PC-9 (cell line): ENCODE data around the gene TMEM150A. TPM values are rescaled to one million over a fixed set of nuclear protein-coding genes. Genes with fewer than 3 reads are reported as not detected.

Source experiments
- BruUV-seq: library from RNA; stranded (reverse); fragments of 400-500 nt; replicated peaks from 2 replicates; lab custom pipeline; 2021; lab: Mats Ljungman, UMichigan
- CTCF ChIA-PET: fragments of 300-600 bp; sonication (Branson Sonifier 250); formaldehyde crosslinking; loops from one replicate; lab custom pipeline; 2022; ENCODE audit warnings: antibody characterized with exemption; lab: Charles Lee
- POLR2A ChIA-PET: fragments of 300-600 bp; sonication (Branson Sonifier 250); formaldehyde crosslinking; loops from one replicate; lab custom pipeline; 2022; ENCODE audit warnings: antibody characterized with exemption; ENCODE audit not compliant: unreplicated experiment; lab: Charles Lee
- DNase-seq, 2 experiments: peaks; one replicate each; pipeline versions ENCODE4 v3.0.0 to v3.0.0-alpha.2; 2015 to 2022; ENCODE audit warnings: mixed read lengths in 1 of 2
- H2AFZ ChIP-seq: fragments of 200-600 bp; sonication (generic); 2 replicates; pipeline ENCODE4 v1.8.1; 2017; ENCODE audit warnings: antibody characterized with exemption
- H3F3A ChIP-seq: fragments of 200-600 bp; sonication (generic); 2 replicates; pipeline ENCODE4 v1.8.1; 2017; ENCODE audit warnings: antibody characterized with exemption, mild to moderate bottlenecking, low read depth; ENCODE audit not compliant: insufficient read depth
- H3K27ac ChIP-seq: fragments of 200-600 bp; sonication (generic); 2 replicates; pipeline ENCODE4 v1.6.1; 2016; ENCODE audit warnings: mixed run types
- H3K27me3 ChIP-seq: fragments of 200-600 bp; sonication (generic); 2 replicates; pipeline ENCODE4 v1.6.1; 2016; ENCODE audit warnings: low read depth, mixed run types; ENCODE audit not compliant: insufficient read depth
- H3K36me3 ChIP-seq: fragments of 200-600 bp; sonication (generic); 2 replicates; pipeline ENCODE4 v1.6.1; 2016; ENCODE audit warnings: low read depth, mixed run types
- H3K4me1 ChIP-seq: fragments of 200-600 bp; sonication (generic); replicated peaks from 2 replicates; pipeline ENCODE4 v1.6.1; 2016; ENCODE audit warnings: mixed run types; ENCODE audit not compliant: insufficient read depth
- H3K4me2 ChIP-seq: fragments of 200-600 bp; sonication (generic); 2 replicates; pipeline ENCODE4 v1.6.1; 2017; ENCODE audit warnings: mixed run types
- H3K4me3 ChIP-seq: fragments of 200-600 bp; sonication (generic); 2 replicates; pipeline ENCODE4 v1.6.1; 2016; ENCODE audit warnings: mixed run types
- H3K79me2 ChIP-seq: fragments of 200-600 bp; sonication (generic); 2 replicates; pipeline ENCODE4 v1.6.1; 2017; ENCODE audit warnings: low read depth, mixed run types
- H3K9me2 ChIP-seq: fragments of 200-600 bp; sonication (generic); 2 replicates; pipeline ENCODE4 v1.8.1; 2017; ENCODE audit warnings: mild to moderate bottlenecking; ENCODE audit not compliant: insufficient read depth
- H3K9me3 ChIP-seq: fragments of 200-600 bp; sonication (generic); 2 replicates; pipeline ENCODE4 v1.8.1; 2016; ENCODE audit warnings: low read depth; ENCODE audit not compliant: insufficient read depth
- H4K20me1 ChIP-seq: fragments of 200-600 bp; sonication (generic); 2 replicates; pipeline ENCODE4 v1.8.1; 2017; ENCODE audit not compliant: insufficient read depth
- CTCF ChIP-seq: fragments of 200-600 bp; sonication (generic); conservative IDR thresholded peaks from 2 replicates; pipeline ENCODE4 v1.6.1; 2017; ENCODE audit warnings: mixed run types, antibody characterized with exemption, mild to moderate bottlenecking, moderate library complexity
- EZH2 ChIP-seq: fragments of 200-600 bp; sonication (generic); IDR thresholded peaks from 2 replicates; pipeline ENCODE4 v1.8.0; 2017; ENCODE audit warnings: antibody characterized with exemption, low read depth
- intact Hi-C: fragments of 100-400 bp; cut with micrococcal nuclease; formaldehyde crosslinking; loops from one replicate; pipeline ENCODE4 v1.10.0; 2022; ENCODE audit not compliant: unreplicated experiment
- total RNA-seq: library from RNA; stranded (reverse); gene quantifications from 2 replicates; pipeline ENCODE4 v1.2.3, GENCODE V29; 2021

Gene TMEM150A
- total RNA-seq, 1 experiment from 2014 or later: 5.3 TPM

- no peaks in the 10 kb centered on the region for H3K9me2 ChIP-seq
- no peaks in the 10 kb centered on the region for H3K9me3 ChIP-seq
- H3F3A ChIP-seq: peaks cover 19% of the 10 kb centered on the region
- TF ChIP-seq EZH2: no peak
- TF ChIP-seq CTCF: no peak
- no peaks in the 10 kb centered on the region for H4K20me1 ChIP-seq
- BruUV-seq: TSS peak; percentile 45
- H2AFZ ChIP-seq: peak within 1 kb of the TSS; percentile 83
- ChIA-PET CTCF (no interaction called here), POLR2A (interaction anchor here (0.5 to 1.2 kb wide), 10 partner anchors 11 to 165 kb away, joined by 3 to 23 read pairs (median 6); partner anchors contain the start of genes C2orf68 and MAT2A)
- H3K4me3 ChIP-seq: peak within 1 kb of the TSS; percentile 60
- no peaks in the 10 kb centered on the region for H3K27me3 ChIP-seq
- H3K4me1 ChIP-seq: peaks cover 22% of the 10 kb centered on the region
- peaks cover 26% of the 10 kb centered on the region for H3K79me2 ChIP-seq
- H3K27ac ChIP-seq: peak within 1 kb of the TSS; percentile 64
- peak; percentile 79 to 83 for DNase-seq
- peak within 1 kb of the TSS; percentile 94 for H3K4me2 ChIP-seq
- intact Hi-C loops: loop anchor here (2.0 kb wide), 1 partner anchor 25 kb away; the partner anchor contains the start of gene TMEM150A
- H3K36me3 ChIP-seq: no peaks in the 10 kb centered on the region
Observed at GRCh38 chr2:85577386-85578242, 24.9 kb downstream of the TMEM150A start, which contains the start of gene VAMP8. Gene VAMP8 (plus strand): TSS chr2:85577586. CDS start chr2:85577647, 61 bp downstream.

- Histone ChIP-seq H3K36me3 (no peaks in the 10 kb centered on the region), H3K4me3 (peak overlapping the region; percentile 60; the same call in 1 of the 2 replicates), H3K4me1 (peaks cover 22% of the 10 kb centered on the region), H3F3A (peaks cover 19% of the 10 kb centered on the region), H3K9me3 (no peaks in the 10 kb centered on the region), H4K20me1 (no peaks in the 10 kb centered on the region), H3K27ac (peak overlapping the region; percentile 64), H3K9me2 (no peaks in the 10 kb centered on the region), H3K79me2 (peaks cover 26% of the 10 kb centered on the region), H3K4me2 (peak overlapping the region; percentile 94), H3K27me3 (no peaks in the 10 kb centered on the region), H2AFZ (peak overlapping the region; percentile 83)
- intact Hi-C loops: loop anchor here (2.0 kb wide), 1 partner anchor 26 kb away; the partner anchor contains the start of gene TMEM150A
- BruUV-seq: no TSS peak
- POLR2A ChIA-PET: interaction anchor here (0.6 to 1.2 kb wide), 8 partner anchors 15 to 165 kb away, joined by 4 to 23 read pairs (median 8); partner anchors contain the start of genes C2orf68 and MAT2A
- CTCF ChIA-PET: interaction anchor here (0.7 kb wide), 1 partner anchor 220 kb away, joined by 13 read pairs; no protein-coding TSS in a partner anchor
- TF ChIP-seq EZH2: no peak
- TF ChIP-seq CTCF: no peak
- no peak for DNase-seq
Observed at GRCh38 chr2:85577063-85577385, 25.5 kb downstream of the TMEM150A start.

DNA sequence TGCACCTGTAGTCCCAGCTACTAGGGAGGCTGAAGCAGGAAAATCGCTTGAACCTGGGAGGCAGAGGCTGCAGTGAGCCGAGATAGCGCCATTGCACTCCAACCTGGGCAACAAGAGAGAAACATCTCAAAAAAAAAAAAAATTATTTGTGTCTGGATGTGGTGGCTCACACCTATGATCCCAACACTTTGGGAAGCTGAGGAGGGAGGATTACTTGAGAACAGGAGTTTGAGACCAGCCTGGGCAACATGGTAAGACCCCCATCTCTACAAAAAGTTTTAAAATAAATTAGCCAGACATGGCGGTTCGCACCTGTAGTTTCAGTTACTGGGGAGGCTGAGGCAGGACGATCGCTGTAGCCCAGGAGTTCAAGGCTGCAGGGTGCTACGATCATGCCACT lies 26.8 kb downstream of the TMEM150A start:
- intact Hi-C loops: loop anchor here (2.0 kb wide), 1 partner anchor 27 kb away; the partner anchor contains the start of gene TMEM150A
- no peaks in the 10 kb centered on the region for H3K9me2 ChIP-seq
- no peaks in the 10 kb centered on the region for H4K20me1 ChIP-seq
- TF ChIP-seq EZH2 (no peak), CTCF (no peak)
- no peak overlapping the region for H2AFZ ChIP-seq
- H3K36me3 ChIP-seq: no peaks in the 10 kb centered on the region
- BruUV-seq: no TSS peak
- no peak overlapping the region for H3K27ac ChIP-seq
- no peaks in the 10 kb centered on the region for H3K27me3 ChIP-seq
- CTCF ChIA-PET: no interaction called here
- H3K9me3 ChIP-seq: no peaks in the 10 kb centered on the region
- no peak overlapping the region for H3K4me3 ChIP-seq
- no peak for DNase-seq
- peaks cover 26% of the 10 kb centered on the region for H3K79me2 ChIP-seq
- H3K4me1 ChIP-seq: peaks cover 22% of the 10 kb centered on the region
- peaks cover 19% of the 10 kb centered on the region for H3F3A ChIP-seq
- no peak overlapping the region for H3K4me2 ChIP-seq
- POLR2A ChIA-PET: interaction anchor here (0.6 kb wide), 1 partner anchor 1826 kb away, joined by 10 read pairs; no protein-coding TSS in a partner anchor
